Measurements from ENCODE around the gene SLC17A2.

GRCh38 chr6:25953733-25954132 is 23.2 kb upstream of the SLC17A2 start:
- TF ChIP-seq EP300 (IDR thresholded peaks at IDR 0.05; ENCODE audit: borderline replicate concordance) (no peak), NFIC (IDR thresholded peaks at IDR 0.05) (no peak), RAD21 (IDR thresholded peaks at IDR 0.05; ENCODE audit: low read depth) (no peak), MAX (IDR thresholded peaks at IDR 0.05) (no peak), YY1 (IDR thresholded peaks at IDR 0.05; ENCODE audit: low read depth) (no peak), TAF1 (IDR thresholded peaks at IDR 0.05; ENCODE audit: low read depth) (no peak), ZBTB7A (IDR thresholded peaks at IDR 0.05; ENCODE audit: low read depth) (no peak), CEBPB (IDR thresholded peaks at IDR 0.05) (no peak)
